IPS-NIHi7 (cell line): ENCODE data around the gene RSRC1.
"Not testable (repeated sequence)": the region's sequence is repeated elsewhere in the genome, so short reads cannot be mapped to it uniquely, and the experiment has no call there.

Source experiments
- DNase-seq: peaks from one replicate; pipeline ENCODE4 v3.0.0; 2012; ENCODE audit warnings: mixed read lengths; ENCODE audit errors: extremely low spot score

RSRC1 gene

DNA sequence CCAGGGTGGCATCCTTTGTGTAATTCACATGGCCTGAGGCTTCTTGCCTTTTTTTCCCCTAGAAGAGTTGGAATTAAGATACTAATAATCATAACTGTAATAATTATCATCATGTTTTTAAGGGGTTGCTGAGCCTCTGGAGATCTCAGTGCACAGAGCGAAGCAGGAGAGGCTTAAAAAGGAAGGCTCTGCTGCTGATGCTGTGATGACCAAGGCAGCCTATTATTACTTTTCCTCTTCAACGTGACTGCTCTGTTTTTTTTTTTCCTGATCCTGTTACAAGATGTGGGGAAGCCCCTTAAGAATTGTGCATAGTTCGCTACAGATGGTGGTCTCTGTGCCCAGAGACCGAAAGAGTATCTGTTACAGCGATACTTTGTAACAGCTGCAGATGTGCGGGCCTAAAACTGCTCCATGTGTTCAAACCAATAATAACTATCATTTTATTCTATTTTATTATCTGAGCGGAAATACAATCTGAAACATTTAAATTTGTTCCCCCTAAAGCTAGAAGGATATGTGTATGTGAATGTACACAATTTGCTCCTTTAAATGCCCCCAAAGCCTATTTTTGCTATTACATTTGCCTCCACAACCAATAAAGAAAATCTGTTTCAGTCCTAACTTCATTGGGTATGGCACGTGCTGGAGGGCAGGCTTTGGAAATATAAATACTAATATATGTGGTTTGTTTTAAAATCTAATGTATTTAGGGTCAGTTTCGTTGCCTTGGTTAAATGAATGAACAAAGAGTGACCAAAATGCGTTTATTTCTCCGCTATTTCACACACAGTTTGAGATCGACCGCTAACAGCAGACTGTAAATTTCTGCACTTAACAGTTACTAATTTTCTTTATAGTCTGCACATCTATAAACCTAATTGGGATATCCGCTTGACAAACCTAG is 8.3 kb upstream of the RSRC1 start:
- DNase-seq, result no peak

DNA sequence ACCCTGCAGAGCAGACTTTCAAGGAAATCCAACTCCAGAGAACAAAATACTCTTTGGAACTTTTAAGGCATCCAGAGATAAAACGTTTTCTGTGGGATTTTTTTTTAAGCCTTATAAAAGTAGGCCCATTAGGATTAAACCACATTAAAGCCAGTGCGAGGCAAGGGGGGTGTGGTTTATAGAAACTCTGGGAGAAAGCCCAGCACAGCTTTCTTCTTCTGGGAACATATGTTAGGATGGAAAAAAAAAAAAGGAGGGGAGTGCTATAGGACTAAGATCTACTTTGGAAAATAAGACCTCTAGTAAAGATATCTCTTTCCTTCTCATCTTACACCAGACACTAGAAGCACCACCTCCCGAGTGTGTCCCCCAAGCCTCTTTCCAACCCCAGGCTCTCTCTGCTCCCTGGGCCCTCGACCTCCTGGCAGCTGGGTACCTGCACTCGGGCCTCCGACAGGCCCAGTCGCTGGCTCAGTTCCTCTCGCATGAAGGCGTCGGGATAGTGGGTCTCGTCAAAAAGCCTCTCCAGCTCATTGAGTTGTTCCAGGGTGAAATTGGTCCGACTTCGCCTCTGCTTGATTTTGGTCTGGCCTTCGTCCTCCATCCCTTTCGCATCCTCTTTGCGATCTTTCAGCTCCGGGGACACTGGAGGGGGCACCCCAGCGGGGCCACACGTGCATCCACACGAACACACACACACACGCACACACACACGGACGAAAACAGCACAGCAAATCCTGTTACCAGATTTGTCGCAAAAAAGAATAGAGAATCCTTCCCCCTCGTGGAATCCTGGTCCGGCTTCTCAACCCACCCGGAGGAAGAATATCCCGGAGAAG is 7.4 kb upstream of the RSRC1 start:
- DNase-seq, result no peak

DNA sequence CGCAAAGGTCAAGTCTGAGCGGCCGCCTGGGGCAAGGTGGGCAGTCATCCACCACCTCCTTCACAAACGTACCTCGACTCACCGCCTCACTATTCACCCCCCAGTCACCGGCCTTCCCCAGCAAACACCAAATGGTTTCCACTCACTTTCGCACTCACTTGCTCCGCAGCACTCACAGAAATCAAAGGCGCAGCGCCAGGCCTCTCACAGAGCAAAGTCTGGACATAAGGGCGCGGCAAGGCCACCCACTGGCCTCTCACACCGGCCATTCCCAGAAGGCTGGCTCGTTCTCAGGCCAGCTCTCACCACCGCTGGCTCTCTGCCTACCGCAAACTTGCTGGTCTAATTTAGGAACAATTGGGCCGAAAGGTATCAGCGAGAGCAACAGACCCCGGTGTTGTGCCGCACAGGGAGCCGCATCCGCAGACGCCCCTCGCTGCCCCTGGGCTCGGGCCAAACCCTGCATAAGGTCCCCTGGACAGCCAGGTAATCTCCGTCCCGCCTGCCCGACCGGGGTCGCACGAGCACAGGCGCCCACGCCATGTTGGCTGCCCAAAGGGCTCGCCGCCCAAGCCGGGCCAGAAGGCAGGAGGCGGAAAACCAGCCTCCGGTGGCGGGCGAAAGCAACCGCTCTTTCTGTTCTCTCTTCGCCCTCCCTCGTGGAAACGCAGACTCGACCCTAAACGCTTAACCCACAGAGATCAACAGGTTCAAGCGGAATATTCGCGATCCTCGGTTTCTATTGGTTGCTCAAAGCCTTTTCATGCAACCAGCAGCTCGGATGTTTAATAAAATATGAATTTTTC is 6.6 kb upstream of the RSRC1 start:
- peak; percentile 10 for DNase-seq

- no peak for DNase-seq
Observed at GRCh38 chr3:158103887-158104327, 6.0 kb upstream of the RSRC1 start.

DNA sequence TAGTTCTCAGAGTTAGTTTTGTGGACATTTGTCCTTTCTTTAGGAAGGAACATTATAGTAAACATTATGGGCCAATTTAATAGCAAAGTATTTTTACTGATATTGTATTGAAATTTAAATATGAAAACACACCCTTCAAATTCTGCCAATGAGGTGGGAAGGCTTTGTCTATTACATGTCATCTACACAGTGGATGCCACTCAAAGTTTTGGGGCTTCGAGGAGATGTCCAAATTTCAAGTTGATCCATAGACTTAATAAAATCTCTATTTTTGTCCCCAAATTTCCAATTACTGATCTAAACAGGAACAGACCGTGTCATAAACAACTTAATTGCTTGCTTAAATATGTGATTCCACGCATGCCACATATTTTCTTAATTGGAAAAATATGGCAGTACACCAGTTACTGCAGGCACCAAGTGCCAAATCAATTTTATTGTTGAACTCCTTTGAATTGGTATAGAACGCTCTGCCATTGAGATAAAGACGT is 5.4 kb upstream of the RSRC1 start:
- DNase-seq, result no peak

DNA sequence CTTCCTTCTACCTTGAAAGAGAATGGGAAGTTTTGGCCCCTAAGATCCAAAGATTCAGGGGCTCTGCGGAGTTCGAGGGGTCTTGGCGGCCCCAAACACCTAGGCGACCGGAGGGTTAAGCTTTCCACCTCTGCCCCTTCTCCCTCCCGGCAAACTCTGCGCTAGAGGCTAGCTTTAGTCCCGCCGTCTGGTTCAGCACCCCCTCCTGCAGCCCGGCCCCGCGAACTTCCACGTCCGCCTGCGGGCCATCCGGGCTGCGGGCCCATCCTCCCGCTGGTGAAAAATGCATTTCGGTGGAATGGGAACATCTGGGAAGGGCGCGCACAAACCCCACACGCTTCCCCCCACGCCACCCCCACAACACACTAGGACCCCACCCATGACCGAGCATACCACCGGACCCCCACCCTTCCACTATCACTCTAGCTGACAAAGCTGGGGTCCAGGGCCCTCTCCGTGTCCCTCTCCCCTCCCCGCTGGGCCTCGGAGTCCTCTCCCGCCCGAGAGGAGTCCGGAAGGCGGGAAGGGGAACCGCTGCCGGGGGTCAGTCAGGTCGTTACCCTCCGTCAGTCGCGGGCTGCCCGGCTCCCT is 4.7 kb upstream of the RSRC1 start:
- DNase-seq, result peak; percentile 31

DNA sequence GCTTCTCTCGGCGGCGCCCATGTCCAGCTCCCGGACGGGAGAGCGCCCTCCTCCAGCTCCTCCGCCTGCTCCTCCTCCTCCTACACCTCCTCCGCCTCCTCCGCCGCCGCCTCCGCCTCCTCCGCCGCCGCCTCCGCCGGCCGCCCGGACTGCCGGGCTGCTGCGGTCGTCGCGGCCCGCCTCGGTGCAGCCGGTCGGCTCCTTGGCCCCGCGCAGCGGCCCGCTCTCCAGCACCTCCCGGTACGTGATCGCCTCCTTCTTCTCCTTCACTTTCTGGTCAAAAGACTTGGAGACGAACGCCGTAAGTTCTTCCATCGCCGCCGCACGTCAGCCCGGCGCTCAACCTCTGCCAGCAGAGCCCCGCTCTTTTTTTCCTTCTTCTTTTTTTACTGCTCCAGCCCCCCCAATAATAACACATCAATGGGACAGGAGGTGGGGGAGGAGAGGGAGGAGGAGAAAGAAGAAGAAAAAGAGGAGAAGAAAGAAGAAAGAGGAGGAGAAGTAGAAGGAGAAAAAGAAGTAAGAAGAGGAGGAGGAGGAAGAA is 4.1 kb upstream of the RSRC1 start:
- no peak for DNase-seq

- DNase-seq, result peak; percentile 32
Observed at GRCh38 chr3:158106766-158107471, 3.0 kb upstream of the RSRC1 start.

DNA sequence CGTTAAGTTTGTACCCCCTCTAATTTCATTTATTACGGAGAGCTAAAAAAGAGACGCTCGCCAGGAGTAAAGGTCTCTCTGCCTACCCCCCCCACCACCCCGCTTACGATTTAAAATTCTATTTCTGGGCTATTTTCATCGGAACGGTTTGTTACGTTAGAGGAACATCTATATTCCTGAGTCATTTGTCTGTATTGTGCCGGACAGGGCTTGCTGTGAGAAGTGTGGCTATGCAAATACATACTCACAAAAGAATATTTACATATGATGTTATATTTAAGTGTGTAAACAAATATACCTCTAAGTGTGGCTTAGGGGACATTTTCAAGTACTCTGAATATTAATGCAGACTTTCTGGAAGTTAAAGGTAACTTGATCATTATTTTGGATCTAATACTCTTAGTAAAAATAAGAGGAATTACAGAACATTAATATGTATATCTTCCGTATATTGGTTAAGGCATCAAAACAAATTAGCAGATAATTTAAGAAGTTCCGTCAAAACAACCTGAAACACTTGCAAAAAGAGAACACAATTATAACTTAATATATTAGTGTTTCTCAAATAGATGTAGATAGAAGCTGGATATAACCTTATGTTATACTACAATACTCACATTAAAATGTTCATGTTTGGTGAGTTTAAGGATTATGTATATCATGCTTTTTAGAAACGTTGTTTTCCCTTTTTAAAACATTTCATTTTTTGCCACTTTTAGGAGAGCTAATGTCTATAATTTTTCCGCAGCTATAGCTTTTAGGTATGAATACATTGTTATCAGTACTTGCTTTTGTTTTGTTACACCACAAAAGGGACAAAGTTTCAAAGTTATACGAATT is 2.1 kb upstream of the RSRC1 start:
- DNase-seq, result no peak

DNA sequence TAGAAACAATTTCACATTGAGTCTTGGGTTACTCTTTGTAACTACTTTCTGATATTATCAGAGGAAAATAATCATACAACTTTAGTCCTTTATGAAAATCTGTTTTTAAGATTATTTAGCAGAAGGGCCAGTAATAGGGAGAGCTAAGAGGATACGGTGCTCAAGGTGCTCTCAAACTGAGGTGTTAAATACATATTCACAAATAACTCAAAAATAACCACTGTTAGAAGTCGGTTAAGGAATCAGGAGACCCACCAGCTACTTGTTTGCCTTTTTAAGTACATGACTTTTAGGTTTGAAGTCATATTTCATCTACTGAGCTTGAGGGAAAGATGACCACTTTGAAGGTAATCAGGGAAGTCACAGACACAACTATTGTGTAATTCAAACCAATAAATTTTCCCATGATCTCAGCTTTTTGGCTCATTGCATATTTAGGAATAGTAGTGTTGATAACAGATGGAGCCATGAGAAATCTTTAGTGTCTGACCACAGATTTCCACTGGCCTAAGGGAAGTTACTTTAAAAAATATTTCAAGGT is 1.4 kb upstream of the RSRC1 start:
- DNase-seq, result no peak

- DNase-seq, result no peak
Observed at GRCh38 chr3:158109295-158109803, 540 bp upstream of the RSRC1 start.

DNA sequence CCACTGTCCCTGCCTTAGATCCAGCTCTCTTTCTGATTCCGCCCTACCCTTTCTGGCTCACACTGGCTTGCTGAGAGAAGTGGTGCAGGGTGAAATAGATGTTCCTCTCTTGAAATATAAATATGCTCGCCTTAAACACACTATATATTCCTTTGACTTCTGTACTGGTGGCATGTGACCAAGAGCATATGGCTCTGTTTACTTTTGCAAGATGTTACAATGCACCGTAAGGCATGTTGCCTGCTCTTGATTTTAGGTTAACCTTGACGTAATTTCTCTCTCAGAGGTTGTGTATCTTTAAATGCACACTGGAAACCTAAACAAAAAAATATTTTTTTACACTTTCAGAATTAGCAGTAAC is 749 bp downstream of the RSRC1 start:
- no peak for DNase-seq

DNA sequence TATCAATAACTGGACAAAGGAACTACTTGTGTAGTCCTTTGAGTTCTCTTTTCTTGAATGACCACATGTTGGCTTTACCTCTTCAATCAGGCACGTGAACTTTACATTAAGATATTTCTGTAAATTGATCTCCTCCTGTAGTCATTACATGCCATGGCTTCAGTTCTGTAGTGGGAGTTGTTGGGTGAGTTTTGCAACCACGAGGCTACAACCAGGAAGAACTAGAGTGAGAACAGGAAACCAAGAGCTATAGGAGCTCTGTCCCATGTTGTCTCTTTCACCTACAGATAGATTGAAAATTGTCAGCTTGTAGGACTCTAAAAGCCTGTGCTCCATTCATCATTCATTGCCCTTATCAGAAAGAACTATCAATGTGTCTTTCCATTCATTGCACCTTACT is 2.0 kb downstream of the RSRC1 start:
- no peak for DNase-seq

GRCh38 chr3:158113595-158113994 is 3.7 kb downstream of the RSRC1 start:
- DNase-seq, result not testable (repeated sequence)

- DNase-seq, result no peak
Observed at GRCh38 chr3:158120330-158120729, 10.4 kb downstream of the RSRC1 start.

GRCh38 chr3:158121295-158121694 is 11.4 kb downstream of the RSRC1 start:
- no peak for DNase-seq

DNA sequence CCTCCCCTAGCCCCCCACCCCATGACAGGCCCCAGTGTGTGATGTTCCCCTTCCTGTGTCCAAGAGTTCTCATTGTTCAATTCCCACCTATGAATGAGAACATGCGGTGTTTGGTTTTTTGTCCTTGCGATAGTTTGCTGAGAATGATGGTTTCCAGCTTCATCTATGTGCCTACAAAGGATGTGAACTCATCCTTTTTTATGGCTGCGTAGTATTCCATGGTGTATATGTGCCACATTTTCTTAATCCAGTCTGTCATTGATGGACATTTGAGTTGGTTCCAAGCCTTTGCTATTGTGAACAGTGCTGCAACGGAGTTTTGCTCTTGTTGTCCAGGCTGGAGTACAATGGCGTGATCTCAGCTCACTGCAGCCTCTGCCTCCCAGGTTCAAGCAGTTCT is 12.8 kb downstream of the RSRC1 start:
- DNase-seq, result not testable (repeated sequence)

GRCh38 chr3:158127250-158128219 is 17.6 kb downstream of the RSRC1 start:
- DNase-seq, result no peak
